Measurements from ENCODE around the gene ISL2. TPM values are rescaled to one million over a fixed set of nuclear protein-coding genes. Genes with fewer than 3 reads are reported as not detected.

The ISL2 gene
- total RNA-seq, 1 experiment from 2014 or later: 0.51 TPM

- ChIA-PET CTCF (no interaction called here), POLR2A (no interaction called here)
- in situ Hi-C loops (cut with HindIII; ENCODE audit: low pct_unique_long_range_greater_than_20kb, low sequenced_read_pairs) (no loop called here), intact Hi-C loops (cut with micrococcal nuclease; ENCODE audit: unreplicated experiment) (no loop called here)
- peaks cover 16% of the 10 kb centered on the region for H3K27me3 ChIP-seq (ENCODE audit: control insufficient read depth, insufficient read depth, low read length)
- no peaks in the 10 kb centered on the region for H3K4me1 ChIP-seq (ENCODE audit: control insufficient read depth, insufficient read depth, low read length)
- TF ChIP-seq TCF7L2 (IDR thresholded peaks at IDR 0.05; ENCODE audit: low read depth, low read length): no peak
- TF ChIP-seq REST (IDR thresholded peaks at IDR 0.05; ENCODE audit: insufficient read depth in 1 of 2, low read depth in 2 of 2, low read length in 1 of 2): no peak
- no peak for TF ChIP-seq CTCF (IDR thresholded peaks at IDR 0.05)
- TF ChIP-seq POLR2AphosphoS5 (IDR thresholded peaks at IDR 0.05; ENCODE audit: low read depth, low read length): no peak
- TF ChIP-seq SIN3A (IDR thresholded peaks at IDR 0.05; ENCODE audit: borderline replicate concordance, insufficient read depth, low read depth, low read length): no peak
- ATAC-seq (peak; percentile 62), DNase-seq (ENCODE audit: low read depth, low spot score) (no peak)
- H3K9me3 ChIP-seq (ENCODE audit: control insufficient read depth, insufficient read depth, low read depth, low read length): no peaks in the 10 kb centered on the region
- BruUV-seq (replicated peaks): no TSS peak
- peak overlapping the region; percentile 52 to 72 for H3K4me3 ChIP-seq (ENCODE audit: low read depth in 2 of 2, low read length in 2 of 2)
- H3K27ac ChIP-seq (ENCODE audit: low read length): peak overlapping the region; percentile 70; the same call in 1 of the 2 replicates
- no peaks in the 10 kb centered on the region for H3K36me3 ChIP-seq (ENCODE audit: control insufficient read depth, insufficient read depth, low read length)
Observed at GRCh38 chr15:76346669-76347481, 10.3 kb downstream of the ISL2 start.

GRCh38 chr15:76347482-76348055 lies 11.0 kb downstream of the ISL2 start:
- H3K36me3 ChIP-seq (ENCODE audit: control insufficient read depth, insufficient read depth, low read length): no peaks in the 10 kb centered on the region
- POLR2A ChIA-PET: no interaction called here
- peaks cover 16% of the 10 kb centered on the region for H3K27me3 ChIP-seq (ENCODE audit: control insufficient read depth, insufficient read depth, low read length)
- no peaks in the 10 kb centered on the region for H3K4me1 ChIP-seq (ENCODE audit: control insufficient read depth, insufficient read depth, low read length)
- TF ChIP-seq TCF7L2 (IDR thresholded peaks at IDR 0.05; ENCODE audit: low read depth, low read length) (no peak), SIN3A (IDR thresholded peaks at IDR 0.05; ENCODE audit: borderline replicate concordance, insufficient read depth, low read depth, low read length) (no peak), REST (IDR thresholded peaks at IDR 0.05; ENCODE audit: insufficient read depth in 1 of 2, low read depth in 2 of 2, low read length in 1 of 2) (no peak), POLR2AphosphoS5 (IDR thresholded peaks at IDR 0.05; ENCODE audit: low read depth, low read length) (no peak), CTCF (IDR thresholded peaks at IDR 0.05) (no peak)
- BruUV-seq (replicated peaks): no TSS peak
- H3K9me3 ChIP-seq (ENCODE audit: control insufficient read depth, insufficient read depth, low read depth, low read length): no peaks in the 10 kb centered on the region
- in situ Hi-C loops (cut with HindIII; ENCODE audit: low pct_unique_long_range_greater_than_20kb, low sequenced_read_pairs) (no loop called here), intact Hi-C loops (cut with micrococcal nuclease; ENCODE audit: unreplicated experiment) (no loop called here)
- H3K4me3 ChIP-seq (ENCODE audit: low read depth in 2 of 2, low read length in 2 of 2): no peak overlapping the region
- H3K27ac ChIP-seq (ENCODE audit: low read length): no peak overlapping the region
- DNase-seq (ENCODE audit: low read depth, low spot score): no peak
- CTCF ChIA-PET: no interaction called here
- ATAC-seq: no peak

All from Panc1 (cell line).